ENCODE data around the gene GADD45B. TPM values are rescaled to one million over a fixed set of nuclear protein-coding genes. Genes with fewer than 3 reads are reported as not detected.

The GADD45B gene
- total and polyA plus RNA-seq, 9 donors, result 6.3 to 16.4 (median 13.3) TPM

- 89% methylated on average over 6 of the region's 14 CpGs for WGBS (ENCODE audit: insufficient coverage)
- no peak overlapping the region for H3K27ac ChIP-seq (ENCODE audit: low read length)
These were observed 51.2 kb downstream of the GADD45B start for GRCh38 chr19:2527171-2527570.

GRCh38 chr19:2527686-2528085, 51.8 kb downstream of the GADD45B start:
- Histone ChIP-seq H3K4me1 (ENCODE audit: control insufficient read depth, insufficient read depth, low read length) (peaks cover 21% of the 10 kb centered on the region), H3K36me3 (ENCODE audit: control insufficient read depth, insufficient read depth, low read length) (no peaks in the 10 kb centered on the region), H3K27ac (ENCODE audit: low read length) (no peak overlapping the region), H3K4me3 (ENCODE audit: low read length) (no peak overlapping the region), H3K27me3 (ENCODE audit: control insufficient read depth, insufficient read depth, low read length) (no peaks in the 10 kb centered on the region), H3K9me3 (replicated peaks; ENCODE audit: control insufficient read depth, low read depth, low read length) (peaks cover 2% of the 10 kb centered on the region)
- no peak for DNase-seq
- 76% methylated on average over 2 of the region's 4 CpGs for WGBS (ENCODE audit: insufficient coverage)

More at GRCh38 chr19:2527171-2527570, 51.2 kb downstream of the GADD45B start:
- Histone ChIP-seq H3K27me3 (ENCODE audit: control insufficient read depth, insufficient read depth, low read length) (no peaks in the 10 kb centered on the region), H3K9me3 (replicated peaks; ENCODE audit: control insufficient read depth, low read depth, low read length) (no peaks in the 10 kb centered on the region), H3K4me1 (ENCODE audit: control insufficient read depth, insufficient read depth, low read length) (peaks cover 21% of the 10 kb centered on the region), H3K4me3 (ENCODE audit: low read length) (no peak overlapping the region), H3K36me3 (ENCODE audit: control insufficient read depth, insufficient read depth, low read length) (no peaks in the 10 kb centered on the region)
- DNase-seq, result no peak

Other genes starting within 250 kb of the GADD45B start
- gene PLEKHJ1, start 239.8 kb upstream of the GADD45B start, total RNA-seq, result 72.9 TPM
- 10 to 100 TPM; 70.6 to 89.4 (median 76.1) TPM for gene PLEKHJ1, start 239.8 kb upstream of the GADD45B start, polyA plus RNA-seq (ENCODE audit: insufficient read depth in 1 of 8, insufficient read length in 8 of 8, low replicate concordance in 1 of 8)
- gene SF3A2, start 239.3 kb upstream of the GADD45B start, total RNA-seq, result 23.8 TPM
- gene SF3A2, start 239.3 kb upstream of the GADD45B start, polyA plus RNA-seq (ENCODE audit: insufficient read depth in 1 of 8, insufficient read length in 8 of 8, low replicate concordance in 1 of 8), result 10 to 100 TPM; 54.7 to 89.9 (median 74.5) TPM
- 4.0 TPM for gene AMH, start 226.8 kb upstream of the GADD45B start, total RNA-seq
- 10 to 100 TPM in 1 of 8 donors, 1 to 10 TPM in 7; 1.5 to 13.3 (median 7.4) TPM for gene AMH, start 226.8 kb upstream of the GADD45B start, polyA plus RNA-seq (ENCODE audit: insufficient read depth in 1 of 8, insufficient read length in 8 of 8, low replicate concordance in 1 of 8)
- gene JSRP1, start 219.7 kb upstream of the GADD45B start, total RNA-seq, result 73.2 TPM
- 100 to 1,000 TPM in 2 of 8 donors, 10 to 100 TPM in 6; 58.3 to 107 (median 86.5) TPM for gene JSRP1, start 219.7 kb upstream of the GADD45B start, polyA plus RNA-seq (ENCODE audit: insufficient read depth in 1 of 8, insufficient read length in 8 of 8, low replicate concordance in 1 of 8)
- gene PEAK3, start 194.0 kb upstream of the GADD45B start, total RNA-seq, result not detected
- under 1 TPM in 6 of 8 donors, not detected in 2; 0.04 to 0.12 (median 0.09) TPM for gene PEAK3, start 194.0 kb upstream of the GADD45B start, polyA plus RNA-seq (ENCODE audit: insufficient read depth in 1 of 8, insufficient read length in 8 of 8, low replicate concordance in 1 of 8)
- not detected for gene LINGO3, start 168.0 kb upstream of the GADD45B start, total RNA-seq
- under 1 TPM in 6 of 8 donors, not detected in 2; 0.07 to 0.15 (median 0.09) TPM for gene LINGO3, start 168.0 kb upstream of the GADD45B start, polyA plus RNA-seq (ENCODE audit: insufficient read depth in 1 of 8, insufficient read length in 8 of 8, low replicate concordance in 1 of 8)
- gene LSM7, start 147.5 kb upstream of the GADD45B start, total RNA-seq, result 102 TPM
- 100 to 1,000 TPM in 1 of 8 donors, 10 to 100 TPM in 7; 83.0 to 101 (median 94.8) TPM for gene LSM7, start 147.5 kb upstream of the GADD45B start, polyA plus RNA-seq (ENCODE audit: insufficient read depth in 1 of 8, insufficient read length in 8 of 8, low replicate concordance in 1 of 8)
- gene SPPL2B, start 147.4 kb upstream of the GADD45B start, total RNA-seq, result 20.8 TPM
- 10 to 100 TPM; 24.6 to 66.1 (median 49.8) TPM for gene SPPL2B, start 147.4 kb upstream of the GADD45B start, polyA plus RNA-seq (ENCODE audit: insufficient read depth in 1 of 8, insufficient read length in 8 of 8, low replicate concordance in 1 of 8)
- gene TMPRSS9, start 115.9 kb upstream of the GADD45B start, total RNA-seq, result 0.18 TPM
- gene TMPRSS9, start 115.9 kb upstream of the GADD45B start, polyA plus RNA-seq (ENCODE audit: insufficient read depth in 1 of 8, insufficient read length in 8 of 8, low replicate concordance in 1 of 8), result 1 to 10 TPM in 1 of 8 donors, under 1 TPM in 7; 0.11 to 1.3 (median 0.34) TPM
- 104 TPM for gene TIMM13, start 48.5 kb upstream of the GADD45B start, total RNA-seq
- 100 to 1,000 TPM in 7 of 8 donors, 10 to 100 TPM in 1; 99.2 to 120 (median 107) TPM for gene TIMM13, start 48.5 kb upstream of the GADD45B start, polyA plus RNA-seq (ENCODE audit: insufficient read depth in 1 of 8, insufficient read length in 8 of 8, low replicate concordance in 1 of 8)
- gene LMNB2, start 19.2 kb upstream of the GADD45B start, total RNA-seq, result 55.2 TPM
- 100 to 1,000 TPM in 2 of 8 donors, 10 to 100 TPM in 6; 61.0 to 103 (median 88.1) TPM for gene LMNB2, start 19.2 kb upstream of the GADD45B start, polyA plus RNA-seq (ENCODE audit: insufficient read depth in 1 of 8, insufficient read length in 8 of 8, low replicate concordance in 1 of 8)
- 0.58 TPM for gene GNG7, start 226.6 kb downstream of the GADD45B start, total RNA-seq
- gene GNG7, start 226.6 kb downstream of the GADD45B start, polyA plus RNA-seq (ENCODE audit: insufficient read depth in 1 of 8, insufficient read length in 8 of 8, low replicate concordance in 1 of 8), result 1 to 10 TPM; 2.2 to 3.1 (median 2.7) TPM
- gene DIRAS1, start 245.2 kb downstream of the GADD45B start, total RNA-seq, result 0.84 TPM
- gene DIRAS1, start 245.2 kb downstream of the GADD45B start, polyA plus RNA-seq (ENCODE audit: insufficient read depth in 1 of 8, insufficient read length in 8 of 8, low replicate concordance in 1 of 8), result 1 to 10 TPM; 1.9 to 4.9 (median 2.7) TPM